IPS-NIHi11 (cell line): ENCODE results near the gene ATP5MC2.
"Not testable (repeated sequence)": the region's sequence is repeated elsewhere in the genome, so short reads cannot be mapped to it uniquely, and the experiment has no call there.

Source experiments
- DNase-seq: peaks from one replicate; pipeline ENCODE4 v3.0.0; 2012; ENCODE audit warnings: mixed read lengths, low spot score

Gene ATP5MC2

GRCh38 chr12:53675701-53676607 lies at the start of gene ATP5MC2:
Gene ATP5MC2 (minus strand): TSS chr12:53676083. CDS start chr12:53672614, 3,469 bp downstream.
- peak; percentile 97 for DNase-seq

GRCh38 chr12:53722450-53723041 lies 46.7 kb upstream of the ATP5MC2 start:
- no peak for DNase-seq

GRCh38 chr12:53720946-53721345 lies 45.1 kb upstream of the ATP5MC2 start:
- DNase-seq: no peak

- peak; percentile 48 for DNase-seq
Observed at GRCh38 chr12:53719649-53720048, 43.8 kb upstream of the ATP5MC2 start.

GRCh38 chr12:53718567-53718966 lies 42.7 kb upstream of the ATP5MC2 start:
- DNase-seq: not testable (repeated sequence)

- no peak for DNase-seq
Observed at GRCh38 chr12:53717319-53717718, 41.4 kb upstream of the ATP5MC2 start.

GRCh38 chr12:53714004-53714403 lies 38.1 kb upstream of the ATP5MC2 start:
- DNase-seq: no peak

GRCh38 chr12:53713516-53713915 lies 37.6 kb upstream of the ATP5MC2 start:
- DNase-seq: no peak

- DNase-seq: no peak
Observed at GRCh38 chr12:53712059-53712643, 36.3 kb upstream of the ATP5MC2 start.

- DNase-seq: no peak
Observed at GRCh38 chr12:53710091-53710490, 34.2 kb upstream of the ATP5MC2 start.

- DNase-seq: no peak
Observed at GRCh38 chr12:53709671-53710070, 33.8 kb upstream of the ATP5MC2 start.

- DNase-seq: no peak
Observed at GRCh38 chr12:53706080-53706479, 30.2 kb upstream of the ATP5MC2 start.

GRCh38 chr12:53703756-53704155 lies 27.9 kb upstream of the ATP5MC2 start:
- DNase-seq: no peak

- DNase-seq: peak; percentile 84
Observed at GRCh38 chr12:53701518-53702264, 25.8 kb upstream of the ATP5MC2 start.

GRCh38 chr12:53700567-53700966 lies 24.7 kb upstream of the ATP5MC2 start:
- no peak for DNase-seq

- no peak for DNase-seq
Observed at GRCh38 chr12:53699678-53700025, 23.8 kb upstream of the ATP5MC2 start.

- DNase-seq: no peak
Observed at GRCh38 chr12:53698948-53699677, 23.2 kb upstream of the ATP5MC2 start.

- no peak for DNase-seq
Observed at GRCh38 chr12:53696655-53697331, 20.9 kb upstream of the ATP5MC2 start.

GRCh38 chr12:53696285-53696654 lies 20.4 kb upstream of the ATP5MC2 start:
- peak; percentile 99 for DNase-seq

- peak; percentile 67 for DNase-seq
Observed at GRCh38 chr12:53695152-53696145, 19.6 kb upstream of the ATP5MC2 start.
